Measurements from ENCODE around the gene CD300A. TPM values are rescaled to one million over a fixed set of nuclear protein-coding genes. Genes with fewer than 3 reads are reported as not detected.

The CD300A gene
- total RNA-seq, 1 donor from 2014 or later: not detected

Other genes starting within 250 kb of the CD300A start
- gene DNAI2, start 192.4 kb upstream of the CD300A start, total RNA-seq (ENCODE audit: unreplicated experiment): not detected
- gene KIF19, start 140.4 kb upstream of the CD300A start, total RNA-seq (ENCODE audit: unreplicated experiment): 48.1 TPM
- 2.7 TPM for gene BTBD17, start 104.8 kb upstream of the CD300A start, total RNA-seq (ENCODE audit: unreplicated experiment)
- gene GPR142, start 99.1 kb upstream of the CD300A start, total RNA-seq (ENCODE audit: unreplicated experiment): 0.18 TPM
- 24.7 TPM for gene GPRC5C, start 34.5 kb upstream of the CD300A start, total RNA-seq (ENCODE audit: unreplicated experiment)
- gene CD300LB, start 64.8 kb downstream of the CD300A start, total RNA-seq (ENCODE audit: unreplicated experiment): not detected
- gene CD300C, start 79.5 kb downstream of the CD300A start, total RNA-seq (ENCODE audit: unreplicated experiment): not detected
- not detected for gene CD300H, start 100.9 kb downstream of the CD300A start, total RNA-seq (ENCODE audit: unreplicated experiment)
- not detected for gene CD300LD, start 125.6 kb downstream of the CD300A start, total RNA-seq (ENCODE audit: unreplicated experiment)
- not detected for gene CD300E, start 157.1 kb downstream of the CD300A start, total RNA-seq (ENCODE audit: unreplicated experiment)
- gene CD300LF, start 246.3 kb downstream of the CD300A start, total RNA-seq (ENCODE audit: unreplicated experiment): not detected